ENCODE measurements around the gene ZNF213. TPM values are rescaled to one million over a fixed set of nuclear protein-coding genes. Genes with fewer than 3 reads are reported as not detected.

The ZNF213 gene
- total RNA-seq, 1 experiment from 2014 or later: 15.9 TPM

GRCh38 chr16:3143189-3143588 lies 8.4 kb downstream of the ZNF213 start:
- no peaks in the 10 kb centered on the region for H3K4me1 ChIP-seq (replicated peaks; ENCODE audit: insufficient read depth)
- intact Hi-C loops (cut with micrococcal nuclease; ENCODE audit: unreplicated experiment): no loop called here
- H3K27ac ChIP-seq: no peak overlapping the region
- H3F3A ChIP-seq (ENCODE audit: insufficient read depth, low read depth): no peaks in the 10 kb centered on the region
- H3K79me2 ChIP-seq (ENCODE audit: low read depth): no peaks in the 10 kb centered on the region
- DNase-seq: peak in 1 of 2 experiments; percentile 17
- no peaks in the 10 kb centered on the region for H3K9me3 ChIP-seq (ENCODE audit: insufficient read depth, low read depth)
- TF ChIP-seq CTCF (conservative IDR thresholded peaks at IDR 0.05) (no peak), EZH2 (IDR thresholded peaks at IDR 0.05; ENCODE audit: low read depth) (no peak)
- no peaks in the 10 kb centered on the region for H4K20me1 ChIP-seq (ENCODE audit: insufficient read depth)
- no peak overlapping the region for H2AFZ ChIP-seq
- no peaks in the 10 kb centered on the region for H3K27me3 ChIP-seq (ENCODE audit: insufficient read depth, low read depth)
- H3K4me2 ChIP-seq: no peak overlapping the region
- CTCF ChIA-PET: no interaction called here
- H3K4me3 ChIP-seq: no peak overlapping the region
- H3K9me2 ChIP-seq (ENCODE audit: insufficient read depth): no peaks in the 10 kb centered on the region
- no peaks in the 10 kb centered on the region for H3K36me3 ChIP-seq (ENCODE audit: low read depth)
- POLR2A ChIA-PET (ENCODE audit: unreplicated experiment): no interaction called here
- BruUV-seq (replicated peaks): no TSS peak

GRCh38 chr16:3143598-3144320 lies 8.9 kb downstream of the ZNF213 start:
- Histone ChIP-seq H3K9me2 (ENCODE audit: insufficient read depth) (no peaks in the 10 kb centered on the region), H3K27ac (no peak overlapping the region), H3K79me2 (ENCODE audit: low read depth) (no peaks in the 10 kb centered on the region), H3K4me2 (no peak overlapping the region), H3K36me3 (ENCODE audit: low read depth) (no peaks in the 10 kb centered on the region), H3K27me3 (ENCODE audit: insufficient read depth, low read depth) (no peaks in the 10 kb centered on the region), H3K9me3 (ENCODE audit: insufficient read depth, low read depth) (no peaks in the 10 kb centered on the region), H2AFZ (no peak overlapping the region), H3F3A (ENCODE audit: insufficient read depth, low read depth) (no peaks in the 10 kb centered on the region), H3K4me1 (replicated peaks; ENCODE audit: insufficient read depth) (no peaks in the 10 kb centered on the region), H3K4me3 (no peak overlapping the region), H4K20me1 (ENCODE audit: insufficient read depth) (no peaks in the 10 kb centered on the region)
- BruUV-seq (replicated peaks): no TSS peak
- CTCF ChIA-PET: no interaction called here
- TF ChIP-seq CTCF (conservative IDR thresholded peaks at IDR 0.05): no peak
- no peak for TF ChIP-seq EZH2 (IDR thresholded peaks at IDR 0.05; ENCODE audit: low read depth)
- POLR2A ChIA-PET (ENCODE audit: unreplicated experiment): interaction anchor here (0.6 kb wide), 1 partner anchor 36 kb away, joined by 6 read pairs; no protein-coding TSS in a partner anchor
- intact Hi-C loops (cut with micrococcal nuclease; ENCODE audit: unreplicated experiment): no loop called here
- DNase-seq: peak in 1 of 2 experiments; percentile 5

- H2AFZ ChIP-seq: no peak overlapping the region
- H3K36me3 ChIP-seq (ENCODE audit: low read depth): no peaks in the 10 kb centered on the region
- POLR2A ChIA-PET (ENCODE audit: unreplicated experiment): interaction anchor here (0.6 kb wide), 1 partner anchor 37 kb away, joined by 6 read pairs; no protein-coding TSS in a partner anchor
- H3K9me3 ChIP-seq (ENCODE audit: insufficient read depth, low read depth): no peaks in the 10 kb centered on the region
- no TSS peak for BruUV-seq (replicated peaks)
- TF ChIP-seq EZH2 (IDR thresholded peaks at IDR 0.05; ENCODE audit: low read depth): no peak
- no peak for TF ChIP-seq CTCF (conservative IDR thresholded peaks at IDR 0.05)
- peaks cover 5% of the 10 kb centered on the region for H3K4me1 ChIP-seq (replicated peaks; ENCODE audit: insufficient read depth)
- peaks cover under 1% of the 10 kb centered on the region; the same call in 1 of the 2 replicates for H3F3A ChIP-seq (ENCODE audit: insufficient read depth, low read depth)
- no peaks in the 10 kb centered on the region for H3K79me2 ChIP-seq (ENCODE audit: low read depth)
- intact Hi-C loops (cut with micrococcal nuclease; ENCODE audit: unreplicated experiment): no loop called here
- CTCF ChIA-PET: no interaction called here
- no peaks in the 10 kb centered on the region for H3K9me2 ChIP-seq (ENCODE audit: insufficient read depth)
- H3K4me3 ChIP-seq: no peak overlapping the region
- no peaks in the 10 kb centered on the region for H4K20me1 ChIP-seq (ENCODE audit: insufficient read depth)
- H3K27me3 ChIP-seq (ENCODE audit: insufficient read depth, low read depth): no peaks in the 10 kb centered on the region
- DNase-seq: peak in 1 of 2 experiments; percentile 21
- H3K4me2 ChIP-seq: no peak overlapping the region
- no peak overlapping the region for H3K27ac ChIP-seq
Measured at GRCh38 chr16:3144321-3144983, 9.6 kb downstream of the ZNF213 start.
